ENCODE data around the gene PTGER4.
A peak's percentile ranks its signal among the peaks of the same experiment; 100 is the strongest.

PTGER4 gene

GRCh38 chr5:40682154-40683017 is 2.7 kb downstream of the PTGER4 start:
- Histone ChIP-seq H3K4me1 (ENCODE audit: control extremely low read depth in 1 of 4, control insufficient read depth in 4 of 4, insufficient read depth in 4 of 4, low read length in 3 of 4) (peaks cover 39 to 79% (median 55%) of the 10 kb centered on the region in 4 experiments), H3K4me3 (ENCODE audit: control insufficient read depth in 1 of 7, extremely low read depth in 1 of 7, insufficient read depth in 4 of 7, low read depth in 2 of 7, low read length in 6 of 7) (peak overlapping the region; percentile 84 to 96 (median 90)), H3K27ac (ENCODE audit: insufficient read depth in 1 of 2, low read depth in 1 of 2, low read length in 2 of 2, poor library complexity in 1 of 2, severe bottlenecking in 2 of 2) (peak overlapping the region; percentile 10 to 83), H3K27me3 (replicated peaks in 2 of 5; ENCODE audit: control insufficient read depth in 4 of 5, insufficient read depth in 5 of 5, low read length in 4 of 5) (no peaks in the 10 kb centered on the region), H3K36me3 (ENCODE audit: control insufficient read depth in 4 of 4, insufficient read depth in 4 of 4, low read length in 3 of 4) (peaks cover 0 to 27% (median 6%) of the 10 kb centered on the region in 4 experiments), H3K9me3 (ENCODE audit: control extremely low read depth in 1 of 5, control insufficient read depth in 4 of 5, insufficient read depth in 2 of 5, low read depth in 1 of 5, low read length in 4 of 5) (no peaks in the 10 kb centered on the region)
- peak in 1 of 3 donors; percentile 26 for DNase-seq
- WGBS (ENCODE audit: insufficient coverage), result 10% methylated on average over 12 of the region's 16 CpGs
- CTCF ChIA-PET, result interaction anchor here (0.8 to 5.0 kb wide), 8 partner anchors 56 to 966 kb away, joined by 3 to 37 read pairs (median 4); no protein-coding TSS in a partner anchor
- POLR2A ChIA-PET, result interaction anchor here (0.6 kb wide), 1 partner anchor 513 kb away, joined by 3 read pairs; no protein-coding TSS in a partner anchor

- no peak for DNase-seq
- WGBS (ENCODE audit: insufficient coverage), result no CpG with 5 or more reads among the region's 1 CpG
- peak overlapping the region in 6 of 7 experiments; percentile 84 to 96 (median 89) for H3K4me3 ChIP-seq (ENCODE audit: control insufficient read depth in 1 of 7, extremely low read depth in 1 of 7, insufficient read depth in 4 of 7, low read depth in 2 of 7, low read length in 6 of 7)
- peak overlapping the region in 1 of 2 experiments; percentile 83 for H3K27ac ChIP-seq (ENCODE audit: insufficient read depth in 1 of 2, low read depth in 1 of 2, low read length in 2 of 2, poor library complexity in 1 of 2, severe bottlenecking in 2 of 2)
- no peaks in the 10 kb centered on the region for H3K9me3 ChIP-seq (ENCODE audit: control extremely low read depth in 1 of 5, control insufficient read depth in 4 of 5, insufficient read depth in 2 of 5, low read depth in 1 of 5, low read length in 4 of 5)
- peaks cover 0 to 28% (median 6%) of the 10 kb centered on the region in 4 experiments for H3K36me3 ChIP-seq (ENCODE audit: control insufficient read depth in 4 of 4, insufficient read depth in 4 of 4, low read length in 3 of 4)
- H3K27me3 ChIP-seq (replicated peaks in 2 of 5; ENCODE audit: control insufficient read depth in 4 of 5, insufficient read depth in 5 of 5, low read length in 4 of 5), result no peaks in the 10 kb centered on the region
- peaks cover 43 to 79% (median 51%) of the 10 kb centered on the region in 4 experiments for H3K4me1 ChIP-seq (ENCODE audit: control extremely low read depth in 1 of 4, control insufficient read depth in 4 of 4, insufficient read depth in 4 of 4, low read length in 3 of 4)
- ChIA-PET CTCF (interaction anchor here (1.0 to 5.0 kb wide), 8 partner anchors 10 to 967 kb away, joined by 3 to 37 read pairs (median 4); no protein-coding TSS in a partner anchor), POLR2A (no interaction called here)
Measured at GRCh38 chr5:40683305-40683704, 3.6 kb downstream of the PTGER4 start.

- DNase-seq, result no peak
- Histone ChIP-seq H3K27me3 (replicated peaks in 2 of 5; ENCODE audit: control insufficient read depth in 4 of 5, insufficient read depth in 5 of 5, low read length in 4 of 5) (no peaks in the 10 kb centered on the region), H3K4me1 (ENCODE audit: control extremely low read depth in 1 of 4, control insufficient read depth in 4 of 4, insufficient read depth in 4 of 4, low read length in 3 of 4) (peaks cover 38 to 91% (median 52%) of the 10 kb centered on the region in 4 experiments), H3K36me3 (ENCODE audit: control insufficient read depth in 4 of 4, insufficient read depth in 4 of 4, low read length in 3 of 4) (peaks cover 0 to 32% (median 8%) of the 10 kb centered on the region in 4 experiments), H3K27ac (ENCODE audit: insufficient read depth in 1 of 2, low read depth in 1 of 2, low read length in 2 of 2, poor library complexity in 1 of 2, severe bottlenecking in 2 of 2) (peak overlapping the region in 1 of 2 experiments; percentile 2), H3K4me3 (ENCODE audit: control insufficient read depth in 1 of 7, extremely low read depth in 1 of 7, insufficient read depth in 4 of 7, low read depth in 2 of 7, low read length in 6 of 7) (peak overlapping the region in 5 of 7 experiments; percentile 1 to 85 (median 54)), H3K9me3 (ENCODE audit: control extremely low read depth in 1 of 5, control insufficient read depth in 4 of 5, insufficient read depth in 2 of 5, low read depth in 1 of 5, low read length in 4 of 5) (no peaks in the 10 kb centered on the region)
- ChIA-PET CTCF (interaction anchor here (0.8 to 5.0 kb wide), 10 partner anchors 19 to 969 kb away, joined by 3 to 37 read pairs (median 4); no protein-coding TSS in a partner anchor), POLR2A (no interaction called here)
Measured at GRCh38 chr5:40685193-40685592, 5.5 kb downstream of the PTGER4 start.

GRCh38 chr5:40685976-40686486 is 6.3 kb downstream of the PTGER4 start:
- WGBS (ENCODE audit: insufficient coverage), result no CpG with 5 or more reads among the region's 1 CpG
- DNase-seq, result no peak
- no peaks in the 10 kb centered on the region for H3K9me3 ChIP-seq (ENCODE audit: control extremely low read depth in 1 of 5, control insufficient read depth in 4 of 5, insufficient read depth in 2 of 5, low read depth in 1 of 5, low read length in 4 of 5)
- H3K4me1 ChIP-seq (ENCODE audit: control extremely low read depth in 1 of 4, control insufficient read depth in 4 of 4, insufficient read depth in 4 of 4, low read length in 3 of 4), result peaks cover 38 to 89% (median 45%) of the 10 kb centered on the region in 4 experiments
- no peak overlapping the region for H3K27ac ChIP-seq (ENCODE audit: insufficient read depth in 1 of 2, low read depth in 1 of 2, low read length in 2 of 2, poor library complexity in 1 of 2, severe bottlenecking in 2 of 2)
- peak overlapping the region in 1 of 7 experiments; percentile 85 for H3K4me3 ChIP-seq (ENCODE audit: control insufficient read depth in 1 of 7, extremely low read depth in 1 of 7, insufficient read depth in 4 of 7, low read depth in 2 of 7, low read length in 6 of 7)
- H3K36me3 ChIP-seq (ENCODE audit: control insufficient read depth in 4 of 4, insufficient read depth in 4 of 4, low read length in 3 of 4), result peaks cover 0 to 36% (median 11%) of the 10 kb centered on the region in 4 experiments
- no peaks in the 10 kb centered on the region for H3K27me3 ChIP-seq (replicated peaks in 2 of 5; ENCODE audit: control insufficient read depth in 4 of 5, insufficient read depth in 5 of 5, low read length in 4 of 5)
- ChIA-PET POLR2A (interaction anchor here (0.6 kb wide), 1 partner anchor 975 kb away, joined by 3 read pairs; no protein-coding TSS in a partner anchor), CTCF (interaction anchor here (0.6 to 5.0 kb wide), 19 partner anchors 13 to 1611 kb away, joined by 3 to 37 read pairs (median 3); no protein-coding TSS in a partner anchor)

- Histone ChIP-seq H3K4me3 (ENCODE audit: control insufficient read depth in 1 of 7, extremely low read depth in 1 of 7, insufficient read depth in 4 of 7, low read depth in 2 of 7, low read length in 6 of 7) (peak overlapping the region in 1 of 7 experiments; percentile 42), H3K9me3 (ENCODE audit: control extremely low read depth in 1 of 5, control insufficient read depth in 4 of 5, insufficient read depth in 2 of 5, low read depth in 1 of 5, low read length in 4 of 5) (no peaks in the 10 kb centered on the region), H3K4me1 (ENCODE audit: control extremely low read depth in 1 of 4, control insufficient read depth in 4 of 4, insufficient read depth in 4 of 4, low read length in 3 of 4) (peaks cover 34 to 76% (median 42%) of the 10 kb centered on the region in 4 experiments), H3K27me3 (replicated peaks in 2 of 5; ENCODE audit: control insufficient read depth in 4 of 5, insufficient read depth in 5 of 5, low read length in 4 of 5) (no peaks in the 10 kb centered on the region), H3K27ac (ENCODE audit: insufficient read depth in 1 of 2, low read depth in 1 of 2, low read length in 2 of 2, poor library complexity in 1 of 2, severe bottlenecking in 2 of 2) (no peak overlapping the region), H3K36me3 (ENCODE audit: control insufficient read depth in 4 of 4, insufficient read depth in 4 of 4, low read length in 3 of 4) (peaks cover 8 to 39% (median 19%) of the 10 kb centered on the region in 4 experiments)
- 80% methylated on average over 4 of the region's 7 CpGs for WGBS (ENCODE audit: insufficient coverage)
- DNase-seq, result no peak
- ChIA-PET POLR2A (no interaction called here), CTCF (interaction anchor here (1.2 to 5.0 kb wide), 3 partner anchors 22 to 971 kb away, joined by 3 to 37 read pairs (median 3); no protein-coding TSS in a partner anchor)
Measured at GRCh38 chr5:40687321-40687720, 7.6 kb downstream of the PTGER4 start.

- Histone ChIP-seq H3K4me3 (ENCODE audit: control insufficient read depth in 1 of 7, extremely low read depth in 1 of 7, insufficient read depth in 4 of 7, low read depth in 2 of 7, low read length in 6 of 7) (peak overlapping the region in 2 of 7 experiments; percentile 0 to 42), H3K9me3 (ENCODE audit: control extremely low read depth in 1 of 5, control insufficient read depth in 4 of 5, insufficient read depth in 2 of 5, low read depth in 1 of 5, low read length in 4 of 5) (no peaks in the 10 kb centered on the region), H3K27ac (ENCODE audit: insufficient read depth in 1 of 2, low read depth in 1 of 2, low read length in 2 of 2, poor library complexity in 1 of 2, severe bottlenecking in 2 of 2) (no peak overlapping the region), H3K27me3 (replicated peaks in 2 of 5; ENCODE audit: control insufficient read depth in 4 of 5, insufficient read depth in 5 of 5, low read length in 4 of 5) (no peaks in the 10 kb centered on the region), H3K36me3 (ENCODE audit: control insufficient read depth in 4 of 4, insufficient read depth in 4 of 4, low read length in 3 of 4) (peaks cover 10 to 45% (median 22%) of the 10 kb centered on the region in 4 experiments), H3K4me1 (ENCODE audit: control extremely low read depth in 1 of 4, control insufficient read depth in 4 of 4, insufficient read depth in 4 of 4, low read length in 3 of 4) (peaks cover 26 to 67% (median 36%) of the 10 kb centered on the region in 4 experiments)
- ChIA-PET POLR2A (no interaction called here), CTCF (interaction anchor here (0.7 to 3.4 kb wide), 6 partner anchors 16 to 974 kb away, joined by 3 to 17 read pairs (median 4); no protein-coding TSS in a partner anchor)
- 4% methylated on average over 4 of the region's 8 CpGs for whole genome bisulfite sequencing (ENCODE audit: insufficient coverage)
- peak; percentile 90 to 96 (median 94) for DNase-seq
Measured at GRCh38 chr5:40688127-40688761, 8.5 kb downstream of the PTGER4 start.

Data from common myeloid progenitor, CD34-positive (primary cell).